NCI-H2171 treated with DMSO at 0.1 percent for 48 hours (cell line): ENCODE data around the gene HCFC1R1.
A peak's percentile ranks its signal among the peaks of the same experiment; 100 is the strongest.
"Not testable (repeated sequence)": the region's sequence is repeated elsewhere in the genome, so short reads cannot be mapped to it uniquely, and the experiment has no call there.

Experiments
- DNase-seq: peaks from one replicate; lab custom pipeline; 2025; lab: John Stamatoyannopoulos, UW

The HCFC1R1 gene

DNA sequence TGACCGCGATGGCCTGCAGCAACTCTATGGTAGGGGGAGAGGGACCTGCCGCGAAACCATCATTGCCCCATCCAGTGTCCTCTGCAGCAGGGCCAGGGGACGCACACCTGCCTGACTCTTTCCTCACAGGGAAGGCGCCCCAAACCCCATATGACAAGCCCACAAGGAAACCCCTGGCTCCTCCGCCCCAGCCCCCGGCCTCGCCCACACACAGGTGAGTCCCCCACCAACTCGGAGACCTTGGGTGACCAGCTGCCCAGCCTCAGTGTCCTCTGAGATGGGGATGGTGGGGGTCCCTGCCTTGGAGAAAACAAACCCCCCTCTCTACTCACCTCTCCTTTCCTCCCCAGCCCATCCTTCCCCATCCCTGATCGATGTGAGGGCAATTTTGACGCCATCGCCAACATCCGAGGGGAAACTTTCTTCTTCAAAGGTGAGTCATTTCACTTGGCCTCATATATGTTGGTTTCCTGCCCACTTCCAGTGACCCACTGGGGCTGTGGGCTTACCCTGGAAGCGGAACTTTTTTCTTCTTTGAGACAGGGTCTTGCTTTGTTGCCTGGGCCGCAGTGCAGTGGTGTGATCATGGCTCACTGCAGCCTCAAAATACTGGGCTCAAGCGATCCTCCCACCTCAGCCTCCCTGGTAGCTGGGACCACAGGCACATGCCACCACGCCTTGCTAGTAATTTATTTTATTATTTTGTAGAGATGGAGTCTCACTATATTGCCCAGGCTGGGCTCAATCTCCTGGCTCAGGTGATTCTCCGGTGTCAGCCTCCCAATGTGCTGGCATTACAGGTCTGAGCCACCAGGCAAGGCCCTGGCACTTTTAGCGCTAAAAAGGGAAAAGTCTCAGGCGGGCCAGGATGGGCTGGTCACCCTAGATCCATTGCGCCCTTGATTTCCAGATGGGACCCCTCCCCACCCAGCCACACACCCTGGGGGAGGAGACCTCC, 33.7 kb upstream of the HCFC1R1 start:
- no peak for DNase-seq

DNA sequence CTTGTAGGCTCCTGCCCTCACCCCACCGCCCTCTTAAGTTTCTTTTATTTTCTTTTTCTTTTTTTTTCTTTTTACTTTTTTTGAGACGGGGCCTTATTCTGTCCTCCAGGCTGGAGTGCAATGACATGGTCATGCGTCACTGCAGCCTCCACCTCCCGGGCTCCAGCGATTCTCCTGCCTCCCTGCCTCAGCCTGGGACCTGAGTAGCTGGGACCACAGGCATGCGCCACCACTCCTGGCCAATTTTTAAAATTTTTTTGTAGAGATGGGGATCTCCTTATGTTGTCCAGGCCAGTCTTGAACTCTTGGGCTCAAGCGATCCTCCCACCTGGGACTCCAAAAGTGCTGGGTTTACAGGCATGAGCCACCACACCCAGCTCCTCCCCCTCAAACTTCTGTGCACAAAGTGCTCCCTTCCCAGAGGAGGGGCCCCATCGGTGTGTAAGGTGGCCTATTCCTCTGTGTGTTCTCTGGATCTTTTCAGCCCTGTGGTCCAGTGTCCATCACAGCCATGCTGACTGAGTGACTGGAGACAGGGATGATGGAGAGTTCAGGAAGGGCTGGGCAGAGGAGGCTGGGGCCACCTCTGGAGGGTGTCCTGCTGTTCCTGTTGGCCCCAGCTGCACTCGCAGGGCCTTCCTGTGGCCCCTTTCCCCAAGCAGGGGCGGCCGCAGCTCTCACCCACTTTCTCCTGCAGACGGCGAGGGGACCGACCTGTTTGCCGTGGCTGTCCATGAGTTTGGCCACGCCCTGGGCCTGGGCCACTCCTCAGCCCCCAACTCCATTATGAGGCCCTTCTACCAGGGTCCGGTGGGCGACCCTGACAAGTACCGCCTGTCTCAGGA, 32.8 kb upstream of the HCFC1R1 start:
- no peak for DNase-seq

DNA sequence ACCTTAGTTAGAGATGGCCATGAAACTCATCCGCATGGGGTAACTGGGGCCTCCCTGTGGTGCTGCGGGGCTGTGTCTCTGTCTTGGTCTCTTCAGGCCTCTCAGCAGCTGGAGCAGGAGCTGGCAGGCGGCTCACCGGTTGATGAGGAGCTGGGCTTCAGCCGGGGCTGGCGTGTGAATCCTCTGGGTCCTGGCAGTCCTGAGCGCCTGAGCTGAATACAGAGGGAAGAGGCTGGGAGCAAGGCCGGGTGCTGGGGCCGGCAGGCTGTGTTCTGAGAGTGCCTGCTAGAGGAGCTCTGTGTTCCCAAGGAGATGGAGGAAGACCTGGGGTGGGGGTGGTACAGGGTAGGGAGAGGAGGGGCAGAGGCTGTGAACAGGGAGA, 32.0 kb upstream of the HCFC1R1 start:
- DNase-seq: not testable (repeated sequence)

DNA sequence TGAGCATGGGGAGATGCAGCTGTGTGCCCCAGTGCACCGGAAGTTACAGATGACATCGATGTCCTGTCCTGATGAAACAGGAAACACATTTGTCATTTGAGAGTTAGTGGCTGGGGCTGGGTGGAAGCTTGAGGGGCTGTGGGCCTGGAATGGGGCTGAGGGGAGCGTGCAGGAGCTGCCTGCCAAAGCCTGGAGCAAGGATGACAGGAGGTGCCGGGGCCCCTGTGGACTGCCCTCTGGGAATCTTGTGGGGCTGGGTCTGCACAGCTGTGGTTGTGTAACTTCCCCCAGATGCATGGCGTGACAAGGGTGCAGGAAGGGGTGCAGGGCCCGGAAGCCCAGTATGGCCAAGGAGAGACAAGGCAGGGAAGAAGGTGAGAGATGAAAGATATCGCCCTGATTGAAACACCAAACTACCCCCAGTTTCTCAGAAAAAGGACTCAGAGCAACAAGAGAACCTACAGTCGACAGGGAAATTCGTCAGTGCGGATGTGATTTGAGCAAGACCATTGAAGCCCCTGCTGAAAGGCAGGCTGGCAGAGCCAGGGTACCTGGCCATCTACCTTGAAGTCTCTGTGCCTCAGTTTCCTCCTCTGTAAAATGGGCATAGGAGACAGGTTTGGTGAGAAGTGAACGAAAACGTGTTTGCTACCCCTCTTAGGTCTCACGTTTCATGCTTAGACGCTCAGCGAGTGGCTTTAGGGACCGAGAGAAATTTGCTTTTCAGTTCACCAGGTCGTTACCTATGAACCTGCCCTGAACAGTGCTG, 31.4 kb upstream of the HCFC1R1 start:
- DNase-seq: no peak

DNA sequence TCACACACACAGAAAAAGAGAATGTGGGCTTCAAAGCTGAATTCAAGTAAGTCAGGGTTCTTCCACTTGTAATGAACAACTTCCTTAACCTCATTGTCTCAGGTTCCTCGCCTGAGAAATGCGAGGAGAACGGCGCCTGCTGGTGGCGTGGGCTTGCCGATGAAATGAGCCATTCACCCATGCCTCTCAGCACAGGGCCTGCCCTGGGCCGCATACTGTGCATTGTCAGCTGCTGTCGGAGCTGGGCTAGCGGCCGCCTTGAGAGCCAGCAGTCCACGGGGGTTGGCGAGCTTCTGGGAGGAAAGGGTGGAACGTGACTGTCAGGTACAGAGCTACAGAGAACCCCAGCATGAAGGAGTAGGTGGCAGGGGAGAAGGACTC, 29.6 kb upstream of the HCFC1R1 start:
- DNase-seq: not testable (repeated sequence)

DNA sequence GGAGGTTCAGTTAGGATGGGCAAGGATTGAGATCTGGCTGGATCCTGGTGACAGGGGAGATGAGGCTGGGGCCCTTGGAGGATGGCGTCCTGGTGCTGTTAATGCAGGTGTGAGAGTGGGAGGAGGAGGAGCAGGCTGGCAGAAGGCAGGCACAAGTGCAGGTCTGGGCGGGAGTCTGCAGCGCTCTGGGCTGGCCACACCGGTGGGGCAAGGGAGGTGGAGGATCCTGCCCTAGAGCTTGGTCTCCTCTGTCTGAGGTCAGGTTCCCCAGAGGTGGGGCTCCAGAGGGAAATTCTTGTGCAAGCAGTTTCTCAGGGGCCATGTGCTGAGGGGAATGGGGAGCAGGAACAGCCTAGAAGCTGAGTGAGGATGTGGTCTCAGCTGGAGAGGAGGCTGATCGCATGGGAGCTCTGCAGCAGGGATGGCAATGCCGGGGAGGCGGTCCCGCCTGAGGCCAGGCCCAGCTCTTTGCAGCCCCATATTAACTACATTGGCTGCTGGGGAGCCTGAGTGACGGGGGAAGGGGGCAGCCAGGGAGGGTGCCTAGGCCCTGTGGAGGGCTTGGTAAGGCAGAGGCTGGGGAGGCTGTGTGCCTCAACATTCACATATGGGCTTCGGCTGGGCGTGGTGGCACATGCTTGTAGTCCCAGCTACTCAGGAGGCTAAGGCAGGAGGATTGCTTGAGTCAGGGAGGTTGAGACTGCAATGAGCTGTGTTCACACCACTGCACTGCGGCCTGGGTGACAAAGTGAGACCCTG, 29.0 kb upstream of the HCFC1R1 start:
- not testable (repeated sequence) for DNase-seq

DNA sequence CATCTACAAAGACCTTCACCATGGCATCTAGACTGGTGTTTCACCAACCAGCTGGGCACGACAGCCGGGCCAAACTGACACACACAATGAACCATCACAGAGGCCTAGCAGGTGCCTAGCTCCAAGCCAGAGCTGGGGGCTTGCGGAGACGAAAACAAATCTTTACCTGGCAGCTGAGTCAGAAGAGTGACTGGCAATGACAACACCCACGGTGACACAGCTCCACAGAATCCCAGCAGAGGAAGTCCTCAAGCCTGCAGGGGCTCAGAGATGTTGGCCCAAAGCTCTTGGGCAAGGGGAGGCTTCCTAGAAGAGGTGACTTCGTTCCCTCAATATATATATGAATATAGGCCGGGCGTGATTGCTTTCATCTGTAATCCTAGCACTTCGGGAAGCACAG, 27.8 kb upstream of the HCFC1R1 start:
- DNase-seq: no peak

DNA sequence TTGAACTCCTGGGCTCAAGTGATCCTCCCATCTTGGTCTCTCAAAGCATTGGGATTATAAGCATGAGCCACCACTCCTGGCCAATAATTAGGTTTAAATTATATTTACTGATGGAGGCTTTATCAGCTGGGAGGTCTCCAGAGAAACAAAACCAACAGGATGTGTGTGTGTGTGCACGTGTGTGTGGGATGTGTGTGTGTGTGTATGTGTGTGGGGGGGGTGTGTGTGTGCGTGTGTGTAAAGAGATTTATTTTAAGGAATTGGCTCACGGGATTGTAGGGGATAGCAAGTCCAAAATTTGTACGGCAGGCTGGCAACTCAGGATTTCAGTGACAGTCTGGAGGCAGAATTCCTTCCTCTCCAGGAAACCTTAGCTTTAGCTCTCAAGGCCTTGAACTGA, 27.3 kb upstream of the HCFC1R1 start:
- no peak for DNase-seq

DNA sequence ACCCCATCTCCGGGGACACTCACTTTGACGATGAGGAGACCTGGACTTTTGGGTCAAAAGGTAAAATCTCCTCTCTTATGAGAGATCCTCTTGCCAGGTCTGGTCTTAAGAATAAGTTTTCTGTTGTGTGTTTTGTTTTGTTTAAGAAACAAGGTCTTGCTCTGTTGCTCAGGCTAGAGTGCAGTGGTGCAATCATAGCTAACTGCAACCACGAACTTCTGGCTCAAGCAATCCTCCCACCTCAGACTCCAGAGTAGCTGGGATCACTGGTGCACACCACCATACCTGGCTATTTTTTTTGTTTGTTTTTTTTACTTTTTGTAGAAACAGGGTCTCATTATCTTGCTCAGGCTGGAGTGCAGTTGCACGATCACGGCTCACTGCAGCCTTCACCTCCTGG, 26.7 kb upstream of the HCFC1R1 start:
- DNase-seq: no peak

DNA sequence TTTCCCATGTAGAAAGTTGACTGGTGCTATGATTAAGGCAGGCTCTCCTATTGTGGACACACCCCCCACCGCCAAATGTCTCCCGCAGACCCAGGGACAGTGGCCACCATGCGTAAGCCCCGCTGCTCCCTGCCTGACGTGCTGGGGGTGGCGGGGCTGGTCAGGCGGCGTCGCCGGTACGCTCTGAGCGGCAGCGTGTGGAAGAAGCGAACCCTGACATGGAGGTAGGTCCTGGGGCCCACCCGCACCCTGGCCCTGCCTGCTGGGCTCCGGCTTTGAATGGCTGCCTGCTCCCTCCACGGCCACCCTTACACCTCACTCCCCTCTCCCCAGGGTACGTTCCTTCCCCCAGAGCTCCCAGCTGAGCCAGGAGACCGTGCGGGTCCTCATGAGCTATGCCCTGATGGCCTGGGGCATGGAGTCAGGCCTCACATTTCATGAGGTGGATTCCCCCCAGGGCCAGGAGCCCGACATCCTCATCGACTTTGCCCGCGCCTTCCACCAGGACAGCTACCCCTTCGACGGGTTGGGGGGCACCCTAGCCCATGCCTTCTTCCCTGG, 26.3 kb upstream of the HCFC1R1 start:
- DNase-seq: no peak

DNA sequence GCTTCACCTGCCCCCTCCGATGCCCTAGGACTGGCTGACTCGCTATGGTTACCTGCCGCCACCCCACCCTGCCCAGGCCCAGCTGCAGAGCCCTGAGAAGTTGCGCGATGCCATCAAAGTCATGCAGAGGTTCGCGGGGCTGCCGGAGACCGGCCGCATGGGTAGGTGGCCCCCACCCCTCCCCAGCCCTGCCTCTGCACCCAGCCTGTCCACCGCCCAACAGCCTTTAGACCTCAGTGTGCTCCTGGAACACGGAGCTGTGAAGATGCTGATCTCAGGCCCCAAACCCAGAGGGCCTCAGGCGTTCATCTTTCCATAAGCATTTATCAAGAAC, 23.6 kb upstream of the HCFC1R1 start:
- DNase-seq: no peak

DNA sequence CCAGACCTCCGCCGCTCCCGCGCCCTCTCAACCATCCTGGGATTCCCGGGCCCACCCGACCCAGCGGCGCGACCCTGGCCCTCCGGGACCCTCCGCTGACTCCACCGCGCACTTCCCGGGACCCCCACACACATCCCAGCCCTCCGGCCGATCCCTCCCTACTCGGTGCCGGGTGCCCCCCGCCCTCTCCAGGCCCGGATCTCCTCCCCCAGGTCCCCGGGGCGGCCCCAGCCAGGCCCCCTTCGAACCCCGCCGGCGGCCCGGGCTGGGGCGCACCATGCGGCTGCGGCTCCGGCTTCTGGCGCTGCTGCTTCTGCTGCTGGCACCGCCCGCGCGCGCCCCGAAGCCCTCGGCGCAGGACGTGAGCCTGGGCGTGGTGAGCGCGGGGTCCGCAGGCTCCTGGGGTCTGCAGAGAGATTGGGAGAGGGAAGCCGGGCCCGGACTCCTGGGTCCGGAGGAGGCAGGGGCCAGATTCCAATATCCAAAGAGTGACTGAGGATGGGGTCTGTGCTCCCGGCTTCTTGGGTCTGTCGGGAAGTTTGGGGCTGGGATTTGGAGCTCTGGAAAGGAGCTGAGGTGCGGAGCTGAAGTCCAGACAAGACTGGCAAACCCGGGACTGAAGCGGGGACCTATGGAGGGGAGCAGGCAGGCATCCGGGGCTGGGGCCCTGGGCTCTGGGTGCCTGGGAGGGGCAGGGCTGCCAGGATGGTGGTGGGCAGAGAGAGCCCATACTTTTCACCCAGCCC, 23.1 kb upstream of the HCFC1R1 start:
- DNase-seq: no peak

DNA sequence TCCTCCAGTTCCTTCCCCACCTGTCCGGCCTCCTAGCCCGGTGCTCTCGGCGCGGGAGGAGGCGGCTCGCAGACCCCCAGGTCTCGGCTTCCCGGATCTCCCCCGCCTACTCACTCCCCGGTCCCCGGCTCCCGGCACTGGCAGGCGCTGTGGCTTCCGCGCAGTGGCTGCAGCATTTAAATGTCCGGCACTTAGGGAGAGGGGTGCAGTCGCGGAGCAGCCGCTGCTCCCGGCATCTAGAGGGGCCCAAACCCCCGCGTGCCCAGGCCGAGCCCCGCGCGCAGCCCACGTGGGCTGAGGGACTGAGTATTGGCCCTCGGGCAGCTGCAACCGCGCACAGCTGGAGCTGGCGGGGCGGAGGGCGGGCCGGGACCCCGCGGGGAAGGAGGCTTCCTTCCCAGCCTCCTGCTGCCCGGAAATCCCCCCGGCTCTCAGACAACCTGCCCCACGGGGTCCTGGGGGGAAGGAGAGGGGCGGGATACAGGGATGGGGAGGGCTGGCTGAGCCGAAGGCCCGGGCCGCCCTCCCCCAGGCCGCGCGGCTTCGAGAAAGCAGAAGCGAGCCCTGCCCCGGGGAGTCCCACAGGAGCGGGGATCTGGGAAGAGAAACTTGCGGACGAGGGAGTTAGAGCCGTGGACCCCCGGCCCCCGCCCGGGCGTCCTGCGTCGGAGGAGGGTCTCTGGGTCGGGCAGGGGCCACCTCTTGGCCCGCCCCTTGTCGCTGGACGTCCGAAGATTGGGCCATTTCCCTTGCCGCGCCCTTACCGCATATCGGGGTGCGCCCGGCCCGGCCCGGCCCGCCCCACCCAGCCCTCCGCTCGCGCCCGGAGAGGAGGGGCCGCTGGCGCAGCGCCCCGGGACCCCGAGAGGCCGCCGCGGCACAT, 22.3 kb upstream of the HCFC1R1 start, which contains the start of gene MMP25:
Gene MMP25, plus strand, starts transcription at position 804 of the 883 bp plus-strand sequence. CDS start 357 bp downstream, outside the sequence.
- DNase-seq: no peak

DNA sequence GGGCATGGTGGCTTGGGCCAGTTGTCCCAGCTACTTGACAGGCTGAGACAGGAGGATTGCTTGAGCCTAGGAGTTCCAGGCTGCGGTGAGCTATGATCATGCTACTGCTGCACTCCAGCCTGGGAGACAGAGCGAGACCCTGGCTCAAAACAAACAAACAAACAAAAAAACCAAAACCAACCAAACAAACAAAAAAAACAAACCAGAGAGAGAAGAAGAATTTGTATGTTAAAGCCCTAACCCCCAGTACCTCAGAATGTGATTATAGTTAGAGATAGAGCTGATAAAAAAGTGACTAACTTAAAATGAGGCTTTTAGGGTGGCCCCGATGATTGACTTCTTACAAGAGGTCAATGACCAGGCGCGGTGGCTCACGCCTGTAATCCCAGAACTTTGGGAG, 21.0 kb upstream of the HCFC1R1 start:
- no peak for DNase-seq

DNA sequence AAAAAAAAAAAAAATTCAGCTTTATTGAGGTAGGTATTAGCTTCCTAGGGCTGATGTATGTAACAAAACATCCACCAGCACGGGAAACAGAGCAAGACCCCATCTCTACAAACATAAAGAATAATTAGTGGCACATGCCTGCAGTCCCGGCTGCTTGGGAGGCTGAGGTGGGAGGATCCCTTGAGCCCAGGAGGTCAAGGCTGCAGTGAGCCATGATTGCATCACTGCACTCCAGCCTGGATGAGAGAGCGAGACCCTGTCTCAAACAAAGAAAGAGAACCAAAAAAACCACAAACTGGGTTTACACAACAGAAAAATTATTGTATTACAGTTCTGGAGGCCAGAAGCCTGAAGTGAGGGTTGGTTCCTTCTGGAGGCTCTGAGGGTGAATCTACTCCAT, 18.6 kb upstream of the HCFC1R1 start:
- DNase-seq: no peak

DNA sequence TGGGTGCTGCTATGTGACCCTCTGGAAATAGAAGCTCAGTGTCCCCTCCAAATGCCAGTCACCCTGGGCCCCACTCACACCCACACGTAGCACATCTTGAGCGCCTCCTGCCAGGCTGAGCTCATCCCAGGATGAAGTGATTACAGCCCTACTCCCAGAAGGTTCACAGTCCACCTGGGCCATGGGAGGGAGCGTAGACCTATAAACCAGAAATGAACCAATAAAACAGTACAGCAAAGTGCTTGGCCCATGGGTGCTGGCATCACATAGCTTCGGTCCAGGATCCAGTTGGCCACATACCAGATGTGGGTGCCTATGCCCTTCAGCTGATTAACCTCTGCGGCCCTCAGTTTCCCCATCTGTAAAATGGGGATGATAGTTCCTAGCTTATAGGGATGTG, 15.2 kb upstream of the HCFC1R1 start:
- no peak for DNase-seq

DNA sequence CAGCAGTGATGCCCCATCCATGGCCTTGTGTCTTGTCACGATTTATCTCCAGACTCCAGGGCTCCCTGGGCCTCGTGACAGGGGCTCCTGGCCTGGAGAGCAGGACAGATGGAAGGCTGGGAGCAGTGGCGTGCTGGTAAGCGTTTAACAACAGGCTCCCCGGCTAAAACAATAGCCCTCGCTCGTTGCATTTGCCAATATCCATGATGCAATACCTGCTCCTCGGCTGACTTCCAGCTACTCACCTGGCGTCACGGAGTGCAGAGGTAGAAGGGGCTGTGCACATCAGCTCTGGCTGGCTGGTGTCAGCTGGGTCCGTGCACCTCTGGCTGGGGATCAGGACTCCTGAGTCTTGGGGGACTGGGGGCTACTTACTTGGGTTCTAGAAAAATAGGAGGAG, 14.5 kb upstream of the HCFC1R1 start:
- DNase-seq: peak; percentile 62

DNA sequence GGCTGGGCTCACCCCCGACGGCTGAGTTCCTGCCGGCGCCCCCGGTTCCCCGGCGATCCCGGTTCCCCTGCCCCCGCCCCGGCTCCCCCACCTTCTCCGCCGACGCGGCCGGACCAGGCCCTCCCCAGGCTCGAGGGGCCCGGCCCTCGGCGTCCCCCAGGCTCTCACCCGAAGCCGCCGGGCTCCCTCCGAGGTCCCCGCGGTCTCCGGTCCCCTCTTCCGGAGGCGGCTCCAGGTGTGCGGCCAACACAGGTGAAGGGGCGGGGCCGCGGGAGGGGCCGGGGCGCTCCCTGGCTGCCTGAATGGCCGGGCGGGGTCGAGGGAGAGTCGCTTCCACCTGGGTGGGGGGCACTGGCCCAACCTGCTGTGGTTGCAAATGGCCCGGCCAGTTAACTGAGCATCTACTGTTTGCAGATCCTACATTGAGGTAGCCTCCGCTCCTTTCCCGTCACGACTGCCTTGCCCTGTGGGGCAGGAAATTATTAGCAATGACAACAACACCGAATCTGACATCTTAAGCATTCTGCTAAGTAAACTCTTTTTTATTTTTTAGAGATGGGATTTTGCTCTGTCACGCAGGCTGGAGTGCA, 13.1 kb upstream of the HCFC1R1 start, which contains the start of gene BICDL2:
Gene BICDL2, minus strand, starts transcription at position 219 of the 590 bp plus-strand sequence. CDS start 1,448 bp downstream, outside the sequence.
- no peak for DNase-seq
